ENCODE results near the gene ITGA6.
A peak's percentile ranks its signal among the peaks of the same experiment; 100 is the strongest.

Gene ITGA6

GRCh38 chr2:172381275-172382027 is 45.9 kb upstream of the ITGA6 start:
- no peak for TF ChIP-seq ARNTL (CRISPR knock-in tag; IDR thresholded peaks at IDR 0.05; ENCODE audit: borderline replicate concordance, low read depth)
- no peak for TF ChIP-seq CSRNP3 (CRISPR knock-in tag; IDR thresholded peaks at IDR 0.05)
- no peak for TF ChIP-seq SNAI2 (CRISPR knock-in tag; IDR thresholded peaks at IDR 0.05)
- TF ChIP-seq ZNF70 (CRISPR knock-in tag; IDR thresholded peaks at IDR 0.05): no peak
- TF ChIP-seq TOX (CRISPR knock-in tag; IDR thresholded peaks at IDR 0.05; ENCODE audit: borderline replicate concordance): no peak
- TF ChIP-seq PATZ1 (CRISPR knock-in tag; IDR thresholded peaks at IDR 0.05; ENCODE audit: borderline replicate concordance): no peak
- TF ChIP-seq CREB5 (CRISPR knock-in tag; IDR thresholded peaks at IDR 0.05; ENCODE audit: low read depth): no peak
- TF ChIP-seq PPARA (CRISPR knock-in tag; IDR thresholded peaks at IDR 0.05; ENCODE audit: borderline replicate concordance): no peak
- TF ChIP-seq TCF4 (CRISPR knock-in tag; IDR thresholded peaks at IDR 0.05; ENCODE audit: borderline replicate concordance): no peak
- TF ChIP-seq BACH2 (CRISPR knock-in tag; IDR thresholded peaks at IDR 0.05; ENCODE audit: borderline replicate concordance): no peak
- no peak for TF ChIP-seq ZNF565 (CRISPR knock-in tag; conservative IDR thresholded peaks at IDR 0.05; ENCODE audit: low read depth)
- TF ChIP-seq CSDC2 (CRISPR knock-in tag; IDR thresholded peaks at IDR 0.05): no peak
- TF ChIP-seq RARB (CRISPR knock-in tag; IDR thresholded peaks at IDR 0.05): no peak
- TF ChIP-seq OSR1 (CRISPR knock-in tag; IDR thresholded peaks at IDR 0.05): no peak
- no peak for TF ChIP-seq ZFP30 (CRISPR knock-in tag; IDR thresholded peaks at IDR 0.05)
- TF ChIP-seq GLIS3 (CRISPR knock-in tag; IDR thresholded peaks at IDR 0.05): no peak
- no peak for ATAC-seq

- peak; percentile 49; the same call in 2 of the 3 replicates for ATAC-seq
- TF ChIP-seq PATZ1 (CRISPR knock-in tag; IDR thresholded peaks at IDR 0.05; ENCODE audit: borderline replicate concordance): no peak
- TF ChIP-seq ISL1 (CRISPR knock-in tag; IDR thresholded peaks at IDR 0.05): 0 out of 2 replicates have a peak, but pooled peaks have one; percentile 40
Measured at GRCh38 chr2:172387361-172387760, 40.0 kb upstream of the ITGA6 start.

GRCh38 chr2:172389685-172390339 is 37.6 kb upstream of the ITGA6 start:
- ATAC-seq: no peak
- TF ChIP-seq ISL1 (CRISPR knock-in tag; IDR thresholded peaks at IDR 0.05) (no peak), ZNF8 (CRISPR knock-in tag; IDR thresholded peaks at IDR 0.05) (no peak), PPARA (CRISPR knock-in tag; IDR thresholded peaks at IDR 0.05; ENCODE audit: borderline replicate concordance) (no peak)

GRCh38 chr2:172394002-172394401 is 33.4 kb upstream of the ITGA6 start:
- no peak for ATAC-seq
- TF ChIP-seq ZNF70 (CRISPR knock-in tag; IDR thresholded peaks at IDR 0.05) (no peak), BACH2 (CRISPR knock-in tag; IDR thresholded peaks at IDR 0.05; ENCODE audit: borderline replicate concordance) (no peak), OSR1 (CRISPR knock-in tag; IDR thresholded peaks at IDR 0.05) (no peak), ESRRG (CRISPR knock-in tag; IDR thresholded peaks at IDR 0.05) (no peak), PATZ1 (CRISPR knock-in tag; IDR thresholded peaks at IDR 0.05; ENCODE audit: borderline replicate concordance) (no peak), CSRNP3 (CRISPR knock-in tag; IDR thresholded peaks at IDR 0.05) (no peak), POU6F1 (CRISPR knock-in tag; IDR thresholded peaks at IDR 0.05; ENCODE audit: borderline replicate concordance, low read depth) (no peak), CSDC2 (CRISPR knock-in tag; IDR thresholded peaks at IDR 0.05) (no peak), ISL1 (CRISPR knock-in tag; IDR thresholded peaks at IDR 0.05) (no peak)
